Brain pericyte (primary cell): ENCODE data around the gene PCYT2.

Experiments used
- DNase-seq: peaks from one replicate; pipeline ENCODE4 v3.0.0-alpha.2; 2012; ENCODE audit warnings: low read depth, low spot score

Gene PCYT2

GRCh38 chr17:81914103-81914850 lies 3.1 kb upstream of the PCYT2 start:
- DNase-seq, result no peak

- no peak for DNase-seq
Observed at GRCh38 chr17:81913394-81914102, 2.3 kb upstream of the PCYT2 start.

DNA sequence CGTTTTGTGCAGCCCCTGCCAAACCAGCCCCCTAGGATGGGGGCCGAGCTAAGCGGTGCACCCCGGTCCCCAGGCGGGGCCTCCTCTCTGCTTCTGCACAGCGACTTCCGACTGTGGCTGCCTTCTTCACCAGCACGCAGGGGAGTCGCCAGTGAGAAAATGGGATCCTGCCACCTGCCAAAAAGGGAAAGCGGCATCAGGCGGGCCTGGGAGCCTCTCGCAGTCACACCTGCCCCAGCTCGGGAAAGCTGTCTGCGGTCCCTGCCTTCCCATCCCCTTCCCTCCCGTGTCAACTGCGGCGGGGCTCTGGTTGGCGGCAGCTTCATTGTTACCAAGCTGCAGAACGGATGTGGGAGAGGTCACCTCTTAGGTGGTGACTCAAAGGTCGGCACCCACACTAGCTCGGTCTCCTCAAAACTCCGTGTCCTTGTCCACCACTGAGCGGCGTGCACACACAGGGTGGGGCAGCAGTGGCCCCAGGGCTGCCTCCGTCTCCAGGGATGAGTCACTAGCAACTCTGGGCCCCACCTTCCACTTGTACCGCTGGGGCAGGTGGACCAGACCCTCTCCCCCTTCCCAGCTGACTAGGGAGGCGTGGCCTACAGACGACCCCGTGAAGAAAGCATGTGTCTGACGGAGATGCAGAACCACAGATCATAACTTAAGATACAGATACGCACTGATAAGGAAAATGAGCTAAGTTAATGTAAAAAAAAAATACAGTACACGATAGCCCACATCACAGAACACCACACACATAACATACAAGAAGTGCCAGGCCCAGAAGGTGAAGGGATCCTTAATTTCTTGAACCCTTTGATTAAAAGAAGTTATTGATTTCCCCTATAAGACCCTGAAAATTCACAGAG lies 1.5 kb upstream of the PCYT2 start:
- no peak for DNase-seq

DNA sequence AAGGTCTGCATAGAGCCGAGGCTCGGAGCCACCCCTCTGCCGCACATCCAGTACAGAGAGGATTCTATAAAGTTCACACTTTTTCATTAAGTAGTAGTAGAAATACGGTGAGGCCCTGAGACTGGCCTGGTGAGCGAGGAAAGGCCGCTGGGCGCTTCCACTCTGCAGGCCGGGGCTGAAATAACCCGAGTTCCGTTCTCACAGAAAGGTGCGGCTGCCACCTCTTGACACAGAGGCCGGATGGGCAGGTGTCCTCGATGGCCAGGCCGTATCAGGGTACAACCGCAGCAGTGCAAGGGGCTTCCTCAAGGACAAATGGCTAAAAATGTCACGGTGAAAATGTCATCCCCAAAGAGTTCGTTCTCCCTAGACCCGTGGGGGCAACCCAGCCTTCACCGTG lies 770 bp upstream of the PCYT2 start:
- DNase-seq, result no peak

GRCh38 chr17:81910840-81911276 lies 341 bp downstream of the PCYT2 start:
- DNase-seq, result no peak

DNA sequence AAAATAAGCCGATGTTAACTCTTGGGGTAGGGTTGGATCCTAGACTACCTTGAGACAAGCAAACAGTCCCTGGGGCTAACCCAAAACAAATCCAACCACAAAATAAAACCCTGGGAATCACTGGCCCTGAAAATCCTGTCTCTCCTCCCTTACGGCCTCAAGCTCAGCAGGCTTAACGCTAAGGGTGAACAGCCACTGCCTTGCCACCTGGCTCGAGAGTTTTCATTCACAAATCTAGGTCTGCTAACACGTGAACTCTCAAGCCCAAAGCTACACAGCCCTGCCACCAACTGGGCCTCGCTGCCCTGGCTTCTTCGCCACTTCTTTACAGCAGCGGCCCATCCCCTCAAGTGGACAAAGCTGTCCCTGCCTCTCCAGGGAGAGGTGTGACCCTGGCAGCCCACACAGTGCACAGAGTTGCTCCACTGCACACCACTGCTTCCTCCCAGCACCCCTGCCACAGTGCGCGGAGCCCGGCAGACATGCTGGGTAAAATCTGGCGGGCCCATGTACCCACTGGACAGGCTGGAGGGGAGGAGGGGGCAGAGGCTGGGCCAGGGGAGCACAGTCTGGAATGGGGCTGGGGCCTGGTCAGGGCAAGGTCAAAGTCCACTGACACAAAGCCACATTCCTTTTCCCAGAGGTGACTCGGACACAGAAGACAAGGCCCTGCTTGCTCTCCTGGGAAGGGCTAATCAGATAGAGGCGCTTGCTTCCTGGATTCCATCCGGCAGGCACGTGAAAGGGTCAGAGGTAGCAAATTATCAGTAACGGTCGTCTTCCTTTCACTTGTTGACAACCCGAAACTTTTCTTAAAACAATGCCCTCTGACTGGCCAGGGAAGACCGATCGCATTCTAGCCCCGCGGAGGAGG lies 996 bp downstream of the PCYT2 start:
- DNase-seq, result no peak

DNA sequence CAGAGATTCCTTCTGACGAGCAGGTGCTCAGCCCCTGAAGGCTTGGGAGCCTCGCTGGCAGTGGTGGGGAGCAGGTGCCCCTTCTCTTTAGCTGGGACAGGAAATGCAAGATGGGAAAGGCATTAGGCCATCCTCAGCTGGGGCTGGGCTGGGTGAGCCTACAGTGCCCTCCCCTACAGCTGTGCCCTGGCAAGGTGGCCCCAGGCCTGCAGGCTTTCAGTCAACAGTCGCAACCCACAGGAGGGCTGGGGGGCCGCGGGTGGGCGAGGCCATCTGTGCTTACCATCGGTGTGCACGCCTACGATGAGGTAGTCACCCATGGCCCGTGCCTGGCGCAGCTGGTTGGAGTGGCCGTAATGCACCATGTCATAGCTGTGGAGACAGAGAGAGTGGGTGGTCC lies 2.0 kb downstream of the PCYT2 start:
- no peak for DNase-seq

DNA sequence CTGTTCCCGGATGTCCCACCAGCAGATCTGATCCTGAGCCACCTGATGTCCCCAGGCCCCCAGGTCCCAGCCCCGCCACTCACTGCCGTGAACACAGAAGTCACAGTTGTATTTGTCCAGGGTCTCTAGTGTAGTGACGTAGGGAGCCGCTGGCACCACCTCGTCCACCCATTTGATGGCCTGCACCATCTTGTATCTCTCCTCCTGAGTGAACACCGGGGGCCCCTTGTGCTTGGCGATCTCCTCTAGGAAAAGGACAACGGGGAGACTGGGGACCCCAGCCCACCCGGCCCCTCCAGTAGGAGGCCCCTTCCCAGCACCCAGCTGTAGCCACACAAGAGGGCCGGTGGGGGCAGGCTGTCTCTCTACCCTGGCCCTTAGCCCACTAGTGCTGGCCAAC lies 2.4 kb downstream of the PCYT2 start:
- no peak for DNase-seq

GRCh38 chr17:81907219-81908145 lies 3.7 kb downstream of the PCYT2 start:
- DNase-seq, result no peak

DNA sequence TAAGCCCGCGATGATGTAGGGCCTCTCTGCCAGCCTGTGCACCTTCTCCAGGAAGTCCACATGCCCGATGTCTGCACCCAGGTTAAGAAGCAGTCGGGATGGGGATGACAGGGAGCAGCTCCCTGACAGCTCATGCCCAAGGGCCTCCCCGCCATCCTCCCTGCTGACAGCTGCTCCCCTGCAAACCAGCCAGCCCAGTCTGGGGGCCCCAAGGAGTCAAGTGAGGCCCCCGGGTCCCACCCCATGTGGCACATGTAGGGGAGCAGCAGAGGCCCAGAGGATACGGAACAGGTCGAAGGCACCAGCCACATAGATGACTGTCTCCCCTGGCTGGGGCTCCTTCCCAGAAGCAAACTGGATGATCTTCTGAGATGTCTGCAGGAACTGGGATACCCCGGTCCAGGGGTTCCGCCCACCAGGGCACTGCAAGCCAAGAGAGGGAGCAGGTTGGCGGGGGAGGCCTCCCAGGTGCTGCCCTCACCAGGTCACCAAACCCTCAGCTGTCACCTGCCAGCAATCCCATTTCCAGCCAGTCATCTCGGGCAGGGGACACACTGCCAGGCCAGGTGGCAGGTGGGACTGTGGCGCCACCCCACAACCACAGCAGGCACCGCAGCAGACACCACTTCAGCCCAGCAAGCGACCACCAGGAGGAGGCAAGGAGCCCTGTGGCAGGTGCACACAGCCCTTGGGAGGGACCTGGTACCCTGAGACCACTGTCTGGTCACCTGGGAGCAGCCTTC lies 4.6 kb downstream of the PCYT2 start:
- DNase-seq, result no peak

DNA sequence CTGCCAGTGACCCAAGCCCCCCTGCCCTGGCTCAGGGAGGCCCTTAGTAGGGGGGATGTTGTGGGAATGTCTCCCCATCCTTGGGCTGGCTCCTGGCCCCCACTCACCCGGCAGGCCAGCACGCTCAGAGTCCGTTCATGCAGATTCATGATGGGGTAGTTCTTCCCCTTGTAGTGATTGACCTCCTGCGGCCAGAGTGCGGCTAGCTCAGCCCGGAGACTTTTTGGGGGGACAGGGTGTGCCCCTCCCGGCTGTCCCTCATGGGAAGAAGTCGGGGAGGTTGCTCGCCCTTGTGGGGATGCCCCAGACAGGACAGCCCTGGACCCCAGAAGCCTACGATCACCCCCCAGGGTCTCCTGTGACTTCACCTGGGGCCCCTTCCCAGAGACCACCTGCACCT lies 5.2 kb downstream of the PCYT2 start:
- no peak for DNase-seq

DNA sequence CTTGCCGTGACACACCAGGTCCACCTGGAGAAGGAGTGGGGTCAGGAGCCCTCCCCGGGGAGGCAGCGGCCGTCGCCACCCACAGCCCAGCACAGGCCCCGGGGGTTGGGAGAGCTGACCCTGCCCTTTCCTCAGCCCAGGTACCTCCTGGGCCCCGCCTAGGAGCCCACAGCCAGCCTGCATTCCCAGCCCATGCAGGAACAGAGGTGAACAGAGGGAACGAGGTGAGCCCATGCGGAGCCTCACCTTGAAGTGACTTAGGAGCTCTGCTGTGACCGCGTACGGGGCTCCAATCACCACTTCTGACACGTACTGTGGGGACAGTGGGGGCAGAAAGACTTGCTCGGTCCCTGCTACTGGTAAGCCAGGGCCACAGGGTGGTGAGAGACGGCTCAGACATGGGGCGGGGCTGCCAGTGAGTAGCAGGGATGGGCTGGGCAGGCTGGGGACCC lies 5.7 kb downstream of the PCYT2 start:
- DNase-seq, result no peak

- no peak for DNase-seq
Observed at GRCh38 chr17:81904600-81905423, 6.4 kb downstream of the PCYT2 start.

DNA sequence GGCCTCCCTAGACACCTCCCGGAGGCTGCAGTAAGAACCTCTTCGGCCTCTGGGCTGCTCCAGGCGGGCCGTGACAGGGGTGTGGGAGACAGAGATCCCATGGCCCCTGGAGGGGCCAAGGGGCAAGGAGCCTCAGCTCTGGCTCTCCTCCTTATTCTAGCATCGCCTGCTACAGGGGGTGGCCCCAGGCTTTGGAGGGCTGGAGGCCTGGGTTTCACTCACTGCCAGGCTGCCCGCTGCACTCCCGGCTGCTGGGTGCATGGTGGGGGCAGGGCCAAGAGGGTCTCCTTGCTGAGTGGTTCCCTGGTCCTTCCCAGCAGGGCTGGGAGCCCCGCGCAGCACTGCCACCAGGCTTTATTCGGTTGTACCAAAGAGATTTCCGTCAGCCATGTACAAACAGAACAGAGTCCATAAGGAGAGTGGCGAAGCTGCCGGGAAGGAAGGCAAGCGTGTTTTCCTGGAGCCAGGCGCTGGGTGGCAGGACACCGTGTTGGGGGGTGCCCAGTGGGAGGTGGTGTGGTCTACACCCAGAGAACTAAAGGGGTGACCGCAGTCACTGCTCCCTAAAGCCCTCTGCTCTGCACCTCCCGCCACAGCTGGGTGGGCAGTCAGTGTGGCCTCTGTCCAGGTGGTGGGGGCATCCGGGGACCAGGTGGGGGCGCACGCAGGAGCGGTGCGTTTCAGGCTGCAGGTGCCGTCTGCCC lies 7.2 kb downstream of the PCYT2 start:
- DNase-seq, result no peak

GRCh38 chr17:81903415-81903831 lies 7.8 kb downstream of the PCYT2 start:
- no peak for DNase-seq

GRCh38 chr17:81902653-81903414 lies 8.4 kb downstream of the PCYT2 start:
- DNase-seq, result no peak

- no peak for DNase-seq
Observed at GRCh38 chr17:81902023-81902652, 9.1 kb downstream of the PCYT2 start, which contains the start of gene NPB. NPB (plus strand) TSS chr17:81902238; CDS start chr17:81902278, 40 bp downstream.
